GM21825 (cell line): ENCODE data around the gene AQR.
"Not testable (repeated sequence)": the region's sequence is repeated elsewhere in the genome, so short reads cannot be mapped to it uniquely, and the experiment has no call there.

Source experiments
- ATAC-seq: cut with Tn5 transposase; IDR thresholded peaks from one replicate; pipeline ENCODE4 v1.9.1; 2021; ENCODE audit warnings: mild to moderate bottlenecking, moderate library complexity; ENCODE audit not compliant: unreplicated experiment

AQR gene

DNA sequence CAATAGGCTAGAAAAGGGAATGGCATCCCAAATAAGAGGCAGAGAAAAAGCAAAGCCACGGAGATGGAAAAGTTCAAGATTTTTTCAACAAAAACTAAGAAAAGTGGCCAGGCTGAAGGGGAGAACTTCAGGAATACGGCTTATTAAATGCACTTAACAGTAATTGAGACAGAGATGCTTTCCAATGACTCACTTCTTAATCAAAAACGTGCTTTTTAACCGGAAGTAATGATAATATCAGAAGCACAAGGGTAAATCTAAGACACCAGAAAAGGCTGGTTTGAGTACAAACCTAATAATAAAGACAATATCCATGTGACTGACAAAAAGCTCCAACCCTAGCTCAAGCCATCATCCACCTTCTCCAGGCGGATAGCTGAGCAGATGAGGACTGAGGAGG lies 149.4 kb downstream of the AQR start:
- ATAC-seq, result no peak

DNA sequence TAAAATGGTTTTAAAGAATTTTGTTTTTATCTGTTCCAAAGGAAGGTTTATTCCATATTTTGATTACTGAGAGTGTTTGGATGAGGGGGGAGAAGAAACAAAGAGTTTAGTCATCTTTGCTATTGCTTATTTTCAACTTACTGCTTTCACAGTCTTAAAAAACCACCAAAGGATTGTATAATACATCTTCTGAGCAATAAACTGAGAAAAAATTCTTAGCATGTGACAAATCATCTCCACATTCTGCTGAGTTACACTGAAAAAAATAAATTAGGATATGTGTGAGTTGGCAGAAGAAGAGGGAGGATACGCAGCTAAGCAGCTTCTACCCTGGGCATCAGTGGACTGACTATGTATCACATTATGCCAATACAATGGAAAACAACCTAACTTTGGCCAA lies 151.0 kb downstream of the AQR start:
- no peak for ATAC-seq

DNA sequence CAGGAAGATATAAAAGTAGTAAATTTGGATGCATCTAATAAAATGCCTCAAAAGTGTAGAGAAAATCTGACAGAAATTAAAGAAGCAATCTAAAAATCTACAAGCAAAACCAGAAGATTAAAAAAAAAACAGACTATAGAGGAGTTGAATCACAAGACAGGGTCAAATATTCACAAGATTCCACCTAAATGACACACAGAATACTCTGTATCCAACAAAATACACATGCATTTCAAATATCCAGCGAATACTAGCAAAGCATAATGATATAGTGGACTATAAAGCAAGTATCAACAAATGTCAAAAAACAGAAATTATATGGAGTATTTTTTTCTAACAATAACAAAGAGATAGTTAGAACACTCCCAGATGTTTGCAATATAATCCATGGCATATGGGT lies 153.7 kb downstream of the AQR start:
- ATAC-seq, result no peak

DNA sequence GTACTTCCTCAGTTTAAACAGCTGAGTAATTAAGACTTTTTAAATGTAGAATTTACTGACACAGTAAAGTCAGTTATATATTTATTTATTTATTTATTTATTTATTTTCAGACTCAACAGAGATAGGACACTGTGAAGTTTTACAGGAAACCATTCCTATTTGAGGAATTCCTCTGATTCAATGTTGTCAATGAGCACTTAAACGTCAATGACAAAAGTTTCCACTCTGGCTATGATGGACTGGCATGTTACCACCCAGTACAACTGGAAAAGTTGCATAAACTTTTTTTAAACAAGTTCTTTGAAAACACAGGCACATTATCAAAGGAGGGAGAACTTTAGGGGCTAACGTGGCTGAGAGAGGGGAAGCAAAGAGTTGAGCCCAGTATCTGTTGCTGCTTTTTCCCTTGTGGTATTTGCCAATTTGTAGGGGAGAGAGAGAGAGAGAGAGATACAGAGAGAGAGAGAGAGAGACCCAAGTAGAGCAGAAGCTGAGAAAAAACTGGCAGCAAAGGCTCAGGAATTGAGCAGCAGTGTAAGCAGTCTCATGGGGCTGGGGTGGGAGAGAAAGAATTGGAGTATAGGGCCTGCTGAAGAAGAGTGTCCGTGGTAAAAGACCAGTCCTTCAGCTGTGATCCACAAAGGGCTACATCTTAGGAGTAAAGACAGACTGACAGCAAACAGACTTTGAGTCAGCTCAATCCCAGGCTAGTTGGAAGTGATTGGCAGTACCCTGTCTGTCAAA lies 155.9 kb downstream of the AQR start:
- ATAC-seq, result no peak

DNA sequence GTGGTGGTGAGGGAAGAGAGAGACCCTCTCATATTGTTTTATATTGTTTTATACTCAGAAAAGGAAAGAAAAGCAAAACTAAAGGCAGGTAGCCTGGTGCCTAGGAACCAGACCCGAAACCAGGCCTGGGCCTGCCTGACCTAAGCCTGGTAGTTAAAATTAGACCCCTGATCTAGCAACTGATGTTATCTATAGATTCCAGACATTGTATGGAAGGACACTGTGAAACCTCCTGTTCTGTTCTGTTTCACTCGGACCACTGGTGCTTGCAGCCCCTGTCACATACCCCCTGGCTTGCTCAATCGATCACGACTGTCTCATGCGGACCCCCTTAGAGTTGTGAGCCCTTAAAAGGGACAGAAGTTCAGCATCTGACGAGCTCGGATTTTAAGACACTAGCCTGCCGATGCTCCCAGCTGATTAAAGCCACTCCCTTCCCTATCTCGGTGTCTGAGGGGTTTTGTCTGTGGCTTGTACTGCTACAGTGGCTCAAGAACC lies 156.6 kb downstream of the AQR start:
- not testable (repeated sequence) for ATAC-seq

DNA sequence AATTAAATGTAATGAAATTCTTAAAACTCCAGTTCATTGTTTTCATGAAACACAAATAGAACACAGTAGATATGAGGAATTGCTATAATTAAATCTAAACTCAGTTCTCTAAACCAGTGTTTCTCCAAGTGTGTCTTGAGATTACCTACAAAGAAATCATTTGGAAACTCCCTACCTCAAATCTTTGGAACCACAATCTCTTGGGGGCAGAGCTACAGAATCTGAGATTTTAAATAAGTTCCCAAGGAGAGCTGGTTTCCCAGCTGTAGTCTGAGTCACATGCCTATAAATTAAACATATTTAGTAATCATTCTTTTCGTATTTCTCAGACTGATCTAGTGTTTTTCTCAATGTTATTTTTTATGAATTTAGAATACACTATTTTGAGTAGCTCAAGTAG lies 157.2 kb downstream of the AQR start:
- no peak for ATAC-seq

DNA sequence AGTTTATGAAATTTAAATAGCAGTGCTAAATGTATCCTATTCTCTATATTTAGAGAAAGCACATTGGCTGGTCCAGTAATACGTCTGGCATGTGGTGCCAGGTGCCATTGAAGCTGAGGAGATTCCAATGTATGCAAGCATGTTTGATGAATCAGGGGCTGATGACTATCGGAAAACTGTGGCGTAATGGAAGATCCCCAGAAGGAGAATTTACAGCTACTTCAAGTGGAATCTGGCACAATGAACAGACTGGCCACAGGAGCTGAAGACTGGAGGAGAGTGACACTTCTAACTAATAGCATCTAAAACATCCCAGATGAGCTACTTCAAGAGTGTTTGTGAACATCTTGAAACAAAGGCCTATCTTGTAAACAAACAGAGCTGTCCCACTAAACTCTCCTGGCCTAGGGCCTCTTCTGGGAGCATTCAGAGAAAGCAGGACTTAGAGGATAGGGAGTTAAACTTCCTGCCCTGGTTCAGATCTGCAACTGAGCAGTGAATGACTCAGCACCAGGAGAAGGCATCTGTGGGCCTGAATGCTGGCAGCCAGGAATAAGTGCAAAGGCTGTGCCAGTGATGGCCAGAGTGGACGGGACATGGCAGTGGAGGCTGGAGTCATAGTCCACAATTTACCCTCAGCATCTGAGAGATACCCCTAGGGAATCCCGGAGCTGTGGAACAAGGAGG lies 159.0 kb downstream of the AQR start:
- no peak for ATAC-seq

DNA sequence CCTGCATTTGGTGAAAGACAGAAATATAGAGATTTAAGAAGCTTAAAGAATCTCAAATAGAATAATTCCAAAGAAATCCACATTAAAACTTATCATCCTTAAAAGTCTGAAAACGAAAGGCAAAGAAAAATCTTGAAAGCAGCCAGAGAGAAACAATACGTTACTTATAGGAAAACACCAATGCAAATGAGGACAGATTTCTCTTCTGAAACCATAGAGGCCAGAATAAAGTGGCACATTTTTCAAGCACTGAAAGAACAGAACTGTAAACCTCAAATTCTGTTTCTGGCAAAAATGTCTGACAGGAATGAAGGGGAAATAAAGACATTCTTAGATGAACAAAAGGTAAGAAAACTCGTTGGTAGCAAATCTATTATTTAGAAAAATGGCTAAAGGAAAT lies 160.4 kb downstream of the AQR start:
- ATAC-seq, result no peak

DNA sequence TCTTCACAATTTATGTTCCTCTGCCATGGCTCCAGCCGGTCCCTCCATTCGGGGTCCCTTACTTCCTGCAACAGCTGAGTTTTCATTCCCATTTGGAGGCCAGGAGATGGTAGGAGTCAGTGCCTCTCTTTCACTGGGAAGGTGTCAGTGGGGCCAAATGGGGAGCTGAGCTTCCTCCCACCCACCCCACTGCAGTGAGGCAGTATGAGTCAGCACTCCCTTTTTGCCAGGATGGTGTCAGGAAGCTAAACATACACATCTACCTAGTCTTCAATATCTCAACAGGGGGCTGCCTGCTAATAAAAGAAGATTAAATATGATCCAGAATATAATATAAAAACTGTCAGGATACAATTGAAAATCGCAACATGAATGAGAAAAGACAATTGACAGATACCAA lies 161.5 kb downstream of the AQR start:
- no peak for ATAC-seq

DNA sequence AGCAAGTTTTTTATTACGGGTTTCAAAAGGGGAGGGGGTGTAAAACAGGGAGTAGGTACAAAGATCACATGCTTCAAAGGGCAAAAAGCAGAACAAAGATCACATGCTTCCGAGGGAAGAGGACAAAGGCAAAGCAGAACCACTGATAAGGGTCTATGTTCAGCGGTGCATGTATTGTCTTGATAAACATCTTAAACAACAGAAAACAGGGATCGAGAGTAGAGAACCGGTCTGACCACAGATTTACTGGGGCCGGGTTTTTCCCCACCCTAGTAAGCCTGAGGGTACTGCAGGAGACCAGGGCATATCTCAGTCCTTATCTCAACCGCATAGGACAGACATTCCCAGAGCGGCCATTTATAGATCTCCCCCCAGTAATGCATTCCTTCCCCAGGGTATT lies 162.3 kb downstream of the AQR start:
- ATAC-seq, result not testable (repeated sequence)

DNA sequence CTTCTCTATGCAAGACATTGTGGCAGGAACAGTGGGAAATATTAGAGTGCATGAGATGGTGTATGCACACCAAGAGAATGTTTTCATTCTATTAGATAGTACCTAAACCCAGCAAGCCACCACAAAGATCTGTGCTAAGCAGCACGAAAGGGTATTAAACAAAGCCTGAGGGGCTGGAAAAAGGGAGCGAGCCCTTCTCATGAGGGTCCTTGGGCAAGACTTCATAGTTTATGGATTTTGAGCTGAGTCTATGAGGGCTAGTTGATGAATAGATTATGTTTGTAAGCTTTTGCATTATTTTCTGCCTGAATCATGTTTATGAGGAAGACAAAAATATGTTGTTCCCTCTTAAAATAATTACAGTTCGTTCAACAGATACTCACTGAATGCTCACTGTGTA lies 164.8 kb downstream of the AQR start:
- no peak for ATAC-seq

DNA sequence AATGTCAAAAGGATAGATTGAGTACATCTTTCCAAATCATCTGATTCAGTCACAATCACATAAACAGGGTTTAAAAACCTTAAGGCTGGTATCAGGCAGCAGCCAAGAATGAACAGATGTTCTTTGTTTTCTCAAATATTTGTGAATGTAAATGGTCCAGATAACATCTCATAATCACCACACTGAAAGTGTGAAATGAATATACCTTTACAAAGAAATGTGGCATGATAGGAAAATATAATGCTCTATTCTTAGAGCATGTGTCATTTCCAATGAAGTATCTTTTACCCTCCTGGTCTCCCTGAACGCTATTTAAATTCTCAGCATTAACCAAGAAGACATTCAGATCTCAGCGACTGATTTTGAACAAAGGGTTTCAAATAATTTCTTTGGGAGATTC lies 165.4 kb downstream of the AQR start:
- no peak for ATAC-seq

DNA sequence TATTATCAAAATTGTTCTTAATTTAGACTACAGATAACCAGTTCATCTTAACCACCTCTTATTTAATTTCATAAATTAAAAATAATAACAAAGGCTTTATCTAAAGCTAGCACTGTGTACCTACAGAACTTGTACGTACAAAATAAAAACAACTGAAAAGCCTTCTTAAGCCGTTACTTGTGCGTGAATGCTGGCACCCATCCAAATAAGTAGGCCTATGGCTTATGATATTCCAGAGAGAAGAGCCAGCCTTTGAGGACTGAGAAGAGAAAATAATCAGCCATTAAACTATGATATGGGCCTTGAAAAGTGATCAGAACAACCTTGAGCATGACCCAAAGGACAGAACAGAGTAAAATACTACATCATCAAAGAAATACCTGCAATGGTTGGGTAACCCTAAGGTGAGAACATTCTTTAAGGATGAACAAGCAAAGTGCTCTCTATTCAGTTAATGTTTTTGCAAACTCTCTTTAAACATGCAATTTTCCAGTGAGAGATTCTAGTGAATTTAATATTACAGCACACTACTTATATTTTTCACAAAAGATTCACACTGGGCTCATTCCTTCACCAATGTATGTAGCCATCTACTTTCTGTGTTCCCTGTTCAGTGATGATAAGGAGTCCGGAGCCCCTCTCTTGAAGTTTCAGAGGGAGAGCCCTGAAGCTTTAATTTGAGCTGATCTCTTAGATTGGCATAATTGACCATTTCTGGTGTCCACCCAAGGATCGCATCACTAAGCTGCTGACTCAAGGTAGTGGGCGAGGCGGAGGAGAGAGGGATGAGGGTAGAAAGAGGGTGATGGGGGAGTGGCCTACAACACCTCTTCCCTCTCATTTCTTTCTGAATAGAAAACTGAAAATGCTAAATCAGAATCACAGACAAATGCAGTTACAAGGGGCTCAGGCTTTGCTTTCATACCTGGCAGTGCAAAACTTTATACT lies 166.5 kb downstream of the AQR start:
- ATAC-seq, result no peak

DNA sequence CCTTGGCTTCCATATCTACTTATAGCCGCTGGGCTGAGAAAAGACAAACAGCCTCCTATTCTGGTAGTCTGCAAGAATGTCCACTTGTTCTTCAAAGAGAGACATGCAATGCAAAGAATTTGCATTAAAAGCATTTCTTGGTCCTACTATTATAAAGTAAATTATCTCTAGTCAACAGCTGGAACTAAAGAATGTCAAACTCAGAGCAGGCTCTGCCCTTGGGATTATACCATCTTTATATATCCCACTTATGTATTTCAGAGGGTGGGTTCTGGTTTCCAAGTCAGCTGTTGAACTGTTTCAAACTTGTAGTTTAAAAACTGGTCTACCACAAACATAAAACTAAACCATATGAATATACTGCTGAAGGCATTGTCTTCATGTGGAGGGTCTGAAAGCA lies 167.2 kb downstream of the AQR start:
- no peak for ATAC-seq
